ENCODE results near the gene CACNG4.

DNA sequence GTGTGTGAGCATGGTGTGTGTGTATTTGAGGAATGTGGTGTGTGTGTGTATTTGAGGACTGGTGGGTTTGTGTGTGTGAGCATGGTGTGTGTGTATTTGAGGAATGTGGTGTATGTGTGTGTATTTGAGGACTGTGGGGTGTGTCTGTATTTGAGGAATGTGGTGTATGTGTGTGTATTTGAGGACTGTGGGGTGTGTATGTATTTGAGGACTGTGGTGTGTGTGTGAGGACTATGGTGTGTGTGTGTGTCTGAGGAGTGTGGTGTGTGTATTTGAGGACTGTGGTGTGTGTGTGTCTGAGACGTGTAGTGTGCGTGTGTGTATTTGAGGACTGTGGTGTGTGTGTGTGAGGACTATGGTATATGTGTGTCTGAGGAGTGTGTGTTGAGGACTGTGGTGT lies 61.8 kb downstream of the CACNG4 start:
- TF ChIP-seq, protein P1, sequence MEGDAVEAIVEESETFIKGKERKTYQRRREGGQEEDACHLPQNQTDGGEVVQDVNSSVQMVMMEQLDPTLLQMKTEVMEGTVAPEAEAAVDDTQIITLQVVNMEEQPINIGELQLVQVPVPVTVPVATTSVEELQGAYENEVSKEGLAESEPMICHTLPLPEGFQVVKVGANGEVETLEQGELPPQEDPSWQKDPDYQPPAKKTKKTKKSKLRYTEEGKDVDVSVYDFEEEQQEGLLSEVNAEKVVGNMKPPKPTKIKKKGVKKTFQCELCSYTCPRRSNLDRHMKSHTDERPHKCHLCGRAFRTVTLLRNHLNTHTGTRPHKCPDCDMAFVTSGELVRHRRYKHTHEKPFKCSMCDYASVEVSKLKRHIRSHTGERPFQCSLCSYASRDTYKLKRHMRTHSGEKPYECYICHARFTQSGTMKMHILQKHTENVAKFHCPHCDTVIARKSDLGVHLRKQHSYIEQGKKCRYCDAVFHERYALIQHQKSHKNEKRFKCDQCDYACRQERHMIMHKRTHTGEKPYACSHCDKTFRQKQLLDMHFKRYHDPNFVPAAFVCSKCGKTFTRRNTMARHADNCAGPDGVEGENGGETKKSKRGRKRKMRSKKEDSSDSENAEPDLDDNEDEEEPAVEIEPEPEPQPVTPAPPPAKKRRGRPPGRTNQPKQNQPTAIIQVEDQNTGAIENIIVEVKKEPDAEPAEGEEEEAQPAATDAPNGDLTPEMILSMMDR (IDR thresholded peaks at IDR 0.05; ENCODE audit: insufficient read depth, low read depth, low read length) = no peak
- TF ChIP-seq EZH2 (IDR thresholded peaks at IDR 0.05; ENCODE audit: insufficient read depth, low read length) = no peak
